Activated naive CD8-positive, alpha-beta T cell treated with anti-CD3 and anti-CD28 coated beads, Interleukin-2, amount 50 U/mL, for 24 hours (primary cell): ENCODE results near the gene ANKFN1.

Experiments
- ATAC-seq: fragments of 150-1000 bp; cut with Tn5 transposase; one replicate; pipeline ENCODE4 v1.10.0; 2021
- DNase-seq: peaks from one replicate; pipeline ENCODE4 v3.0.0; 2021
- H3K27ac Mint-ChIP-seq: one replicate; pipeline ENCODE4 v1.8.0; 2021; ENCODE audit warnings: mild to moderate bottlenecking, mixed read lengths
- H3K27me3 Mint-ChIP-seq: one replicate; pipeline ENCODE4 v1.8.0; 2021; ENCODE audit warnings: mixed read lengths
- H3K36me3 Mint-ChIP-seq: one replicate; pipeline ENCODE4 v1.8.0; 2021; ENCODE audit warnings: low read depth, mixed read lengths
- H3K4me1 Mint-ChIP-seq: one replicate; pipeline ENCODE4 v1.8.0; 2021; ENCODE audit warnings: mixed read lengths
- H3K4me3 Mint-ChIP-seq: one replicate; pipeline ENCODE4 v1.8.0; 2021; ENCODE audit warnings: mild to moderate bottlenecking, moderate library complexity, mixed read lengths
- H3K9me3 Mint-ChIP-seq: one replicate; pipeline ENCODE4 v1.8.0; 2021; ENCODE audit warnings: mixed read lengths

ANKFN1 gene

DNA sequence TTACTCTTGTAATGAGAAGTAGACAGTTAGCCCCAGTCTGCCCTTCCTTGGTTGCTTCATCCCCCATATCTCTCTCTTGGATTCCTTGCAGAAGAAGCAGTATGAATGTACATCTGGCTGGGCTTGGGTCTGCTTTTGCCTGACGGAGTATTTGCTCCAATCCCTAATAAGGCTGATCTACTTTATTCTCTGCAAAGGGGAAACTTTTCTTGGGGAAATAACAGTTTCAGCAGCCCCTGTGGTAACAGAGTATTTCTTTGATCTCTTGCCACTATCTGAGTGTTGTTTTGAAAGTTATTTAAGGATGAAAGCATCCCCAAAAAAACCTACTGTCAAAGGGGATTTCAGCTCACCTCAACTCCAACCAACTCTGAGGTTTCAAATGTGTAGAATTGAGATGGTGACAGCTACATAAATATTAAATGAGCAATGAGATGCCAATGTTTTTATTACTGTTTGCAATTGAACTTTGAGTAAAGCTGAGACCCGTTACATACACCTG lies 271.3 kb downstream of the ANKFN1 start:
- H3K9me3 Mint-ChIP-seq = no peaks in the 10 kb centered on the region
- DNase-seq = no peak
- ATAC-seq = peak; percentile 74
- H3K4me3 Mint-ChIP-seq = no peak overlapping the region
- H3K27ac Mint-ChIP-seq = no peak overlapping the region
- no peaks in the 10 kb centered on the region for H3K36me3 Mint-ChIP-seq
- H3K4me1 Mint-ChIP-seq = peaks cover 18% of the 10 kb centered on the region
- peaks cover 6% of the 10 kb centered on the region for H3K27me3 Mint-ChIP-seq

DNA sequence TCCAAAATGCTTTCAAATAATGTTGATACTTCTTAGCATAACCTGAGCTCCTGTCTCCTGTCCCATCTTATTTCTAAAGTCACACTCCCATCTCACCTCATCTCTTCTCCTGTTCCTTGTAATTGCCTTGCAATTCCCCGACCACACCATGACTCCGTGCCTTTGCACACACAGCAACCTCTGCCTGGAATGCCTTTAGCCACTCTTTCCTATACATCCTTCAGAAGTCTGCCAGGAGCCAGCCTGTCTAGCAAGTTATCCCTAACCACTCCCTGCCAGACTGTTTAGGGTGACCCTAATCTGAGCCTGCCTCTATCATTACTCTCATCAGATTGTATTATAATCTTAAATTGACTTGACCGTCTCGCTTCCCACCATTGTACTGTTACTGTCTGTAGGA lies 272.2 kb downstream of the ANKFN1 start:
- Mint-ChIP-seq H3K27ac (no peak overlapping the region), H3K4me1 (peaks cover 18% of the 10 kb centered on the region), H3K9me3 (no peaks in the 10 kb centered on the region), H3K4me3 (no peak overlapping the region), H3K27me3 (peaks cover 6% of the 10 kb centered on the region), H3K36me3 (no peaks in the 10 kb centered on the region)
- DNase-seq = no peak
- ATAC-seq = no peak

DNA sequence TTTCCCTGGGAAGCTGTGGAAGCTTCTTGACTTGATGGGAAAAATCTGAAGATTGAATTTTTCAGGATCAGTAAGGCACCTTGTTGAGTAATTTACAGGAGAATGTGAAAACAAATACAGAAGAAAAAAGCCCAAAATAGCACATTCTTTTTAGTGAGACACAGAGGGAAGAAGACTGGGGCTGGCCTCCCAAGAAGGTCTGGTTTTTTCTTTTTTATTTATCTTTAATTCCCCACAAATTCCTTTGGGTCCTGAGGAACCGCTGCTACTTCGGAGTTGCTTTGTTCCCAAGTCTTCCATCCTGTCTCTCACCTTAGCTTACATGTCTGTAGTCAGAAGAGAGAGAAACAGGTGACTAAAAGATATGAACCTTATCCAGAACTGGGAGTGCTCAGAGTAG lies 273.6 kb downstream of the ANKFN1 start:
- DNase-seq (no peak), ATAC-seq (no peak)
- peaks cover 6% of the 10 kb centered on the region for H3K27me3 Mint-ChIP-seq
- no peak overlapping the region for H3K4me3 Mint-ChIP-seq
- no peaks in the 10 kb centered on the region for H3K36me3 Mint-ChIP-seq
- H3K27ac Mint-ChIP-seq = no peak overlapping the region
- H3K4me1 Mint-ChIP-seq = peaks cover 18% of the 10 kb centered on the region
- no peaks in the 10 kb centered on the region for H3K9me3 Mint-ChIP-seq

DNA sequence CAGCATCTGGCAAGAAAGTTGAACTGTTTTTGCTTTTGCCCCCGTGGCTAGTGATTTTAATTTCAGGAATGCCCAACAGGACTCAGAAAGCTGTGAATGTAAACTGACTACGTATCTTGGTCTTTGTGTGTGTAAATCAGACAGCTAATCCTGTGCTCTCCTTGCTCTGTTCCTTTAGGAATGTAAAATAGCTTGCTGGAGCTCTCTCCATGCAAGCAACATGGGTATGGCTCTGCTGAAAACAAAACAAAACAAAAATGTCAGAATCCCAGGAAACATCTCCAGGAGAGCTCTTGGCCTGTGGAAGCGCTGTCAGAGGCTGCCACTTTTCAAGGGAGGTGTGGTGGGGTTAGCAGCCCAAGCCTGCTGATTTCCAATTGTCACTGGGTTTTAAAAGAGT lies 278.5 kb downstream of the ANKFN1 start:
- H3K9me3 Mint-ChIP-seq = no peaks in the 10 kb centered on the region

DNA sequence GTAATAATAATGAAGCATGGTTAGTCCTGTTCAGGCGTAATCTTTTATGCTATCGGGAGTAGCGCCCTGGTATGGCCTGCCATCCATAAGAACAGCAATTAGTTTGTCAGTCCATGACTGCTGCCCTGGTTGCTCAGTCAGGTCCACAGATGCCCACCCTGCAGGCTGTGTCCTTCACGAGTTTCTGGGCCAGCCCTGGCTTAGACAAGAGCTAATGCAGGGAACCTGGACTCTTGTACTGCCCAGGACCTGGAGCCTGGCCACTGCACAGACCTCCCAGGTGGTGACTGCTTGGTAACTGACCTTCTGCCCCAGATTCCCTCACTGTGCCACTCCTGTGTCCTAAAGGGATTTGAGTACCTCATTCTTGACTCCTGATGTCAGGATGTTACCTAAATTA lies 279.2 kb downstream of the ANKFN1 start:
- H3K4me1 Mint-ChIP-seq = no peaks in the 10 kb centered on the region
- H3K9me3 Mint-ChIP-seq = no peaks in the 10 kb centered on the region
- no peak overlapping the region for H3K27ac Mint-ChIP-seq
- H3K36me3 Mint-ChIP-seq = no peaks in the 10 kb centered on the region
- DNase-seq (no peak), ATAC-seq (no peak)
- peaks cover 2% of the 10 kb centered on the region for H3K27me3 Mint-ChIP-seq
- H3K4me3 Mint-ChIP-seq = no peak overlapping the region

More for the DNA sequence above, 278.5 kb downstream of the ANKFN1 start:
- ATAC-seq (no peak), DNase-seq (no peak)
- no peak overlapping the region for H3K27ac Mint-ChIP-seq
- peaks cover 2% of the 10 kb centered on the region for H3K27me3 Mint-ChIP-seq
- no peak overlapping the region for H3K4me3 Mint-ChIP-seq
- no peaks in the 10 kb centered on the region for H3K36me3 Mint-ChIP-seq
- H3K4me1 Mint-ChIP-seq = no peaks in the 10 kb centered on the region

DNA sequence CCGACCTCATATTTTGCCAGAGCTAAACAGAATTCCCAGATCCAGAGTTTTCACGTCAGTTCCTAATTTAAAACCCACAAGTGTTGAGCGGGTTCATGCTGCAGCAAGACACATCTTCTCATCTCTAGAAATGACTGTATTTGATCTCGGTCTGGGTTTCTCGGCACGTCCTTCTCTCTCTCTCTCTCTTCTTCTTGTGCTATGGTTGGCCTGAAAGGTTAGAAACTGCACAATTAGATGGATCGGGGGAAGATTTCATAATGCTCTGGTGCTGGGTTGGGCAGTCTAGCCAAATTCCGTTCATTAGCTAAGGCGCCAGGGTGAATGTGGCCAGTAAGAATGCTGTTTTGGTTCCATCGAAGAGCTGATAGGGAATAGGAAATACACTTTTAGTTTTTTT lies 281.3 kb downstream of the ANKFN1 start:
- Mint-ChIP-seq H3K36me3 (no peaks in the 10 kb centered on the region), H3K4me3 (no peak overlapping the region), H3K4me1 (no peaks in the 10 kb centered on the region), H3K9me3 (no peaks in the 10 kb centered on the region), H3K27ac (no peak overlapping the region), H3K27me3 (peaks cover 6% of the 10 kb centered on the region)
- no peak for ATAC-seq
- DNase-seq = no peak

DNA sequence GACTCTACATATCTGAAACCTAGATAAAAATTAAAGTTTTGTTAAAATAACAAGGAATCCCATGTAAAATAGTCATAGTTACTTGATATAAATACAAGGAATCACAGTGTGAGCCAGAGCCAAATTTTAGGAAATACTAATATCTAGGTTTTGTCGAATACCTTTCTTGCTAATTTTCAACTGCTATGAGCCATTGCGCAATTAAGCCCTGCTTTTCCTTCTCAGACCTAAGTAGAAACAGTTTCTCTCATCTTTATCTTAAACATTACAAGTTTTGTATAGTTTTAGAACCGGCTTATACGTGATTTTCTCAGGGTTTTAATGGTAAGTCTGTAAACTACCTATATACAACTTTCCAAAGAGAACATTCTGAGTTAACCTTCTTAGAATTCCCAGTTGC lies 282.9 kb downstream of the ANKFN1 start:
- Mint-ChIP-seq H3K4me1 (no peaks in the 10 kb centered on the region), H3K9me3 (no peaks in the 10 kb centered on the region), H3K36me3 (no peaks in the 10 kb centered on the region), H3K27me3 (peaks cover 7% of the 10 kb centered on the region), H3K27ac (no peak overlapping the region), H3K4me3 (no peak overlapping the region)
- no peak for DNase-seq
- no peak for ATAC-seq

DNA sequence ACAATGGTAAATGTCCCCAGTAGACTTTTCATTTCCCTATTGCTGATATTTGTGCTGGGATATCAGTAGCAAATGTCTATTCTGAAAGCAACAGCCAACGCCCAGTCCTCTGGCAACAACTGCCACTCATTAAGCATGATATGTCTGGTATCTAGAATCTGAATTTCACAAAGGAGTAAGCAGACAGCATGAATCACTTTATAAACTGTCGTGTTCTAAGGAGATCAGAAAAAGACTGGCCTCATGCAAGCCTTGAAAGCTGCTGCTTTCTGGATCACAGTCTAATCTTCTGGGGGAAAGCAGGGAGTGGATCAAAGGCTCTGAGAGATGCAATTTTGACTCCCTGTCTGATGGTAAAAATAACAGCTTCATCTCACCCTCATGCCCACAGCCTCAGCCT lies 287.1 kb downstream of the ANKFN1 start:
- H3K27ac Mint-ChIP-seq = no peak overlapping the region
- no peak overlapping the region for H3K4me3 Mint-ChIP-seq
- H3K9me3 Mint-ChIP-seq = no peaks in the 10 kb centered on the region
- peaks cover 12% of the 10 kb centered on the region for H3K27me3 Mint-ChIP-seq
- DNase-seq (no peak), ATAC-seq (no peak)
- no peaks in the 10 kb centered on the region for H3K36me3 Mint-ChIP-seq
- H3K4me1 Mint-ChIP-seq = no peaks in the 10 kb centered on the region

DNA sequence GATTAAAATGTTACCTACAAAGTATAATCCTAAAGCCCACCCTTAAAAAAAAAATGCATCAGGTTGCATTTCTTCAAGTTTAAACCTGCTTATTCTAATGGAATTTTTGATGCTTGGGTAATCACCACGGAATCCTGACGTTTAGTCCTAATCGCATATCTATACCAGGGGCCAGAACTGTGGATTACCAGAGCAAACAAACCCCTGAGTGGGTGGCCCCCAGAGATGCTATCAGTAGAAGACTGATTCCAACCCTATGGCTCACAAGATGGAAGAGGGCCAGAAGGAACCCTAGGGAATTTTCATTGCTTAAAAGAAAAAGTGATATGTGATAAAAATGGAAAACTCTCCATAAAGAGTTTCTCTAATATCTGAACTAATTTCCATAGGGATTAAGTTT lies 288.0 kb downstream of the ANKFN1 start:
- Mint-ChIP-seq H3K4me3 (no peak overlapping the region), H3K36me3 (no peaks in the 10 kb centered on the region), H3K4me1 (no peaks in the 10 kb centered on the region), H3K27me3 (peaks cover 12% of the 10 kb centered on the region), H3K27ac (no peak overlapping the region), H3K9me3 (no peaks in the 10 kb centered on the region)
- DNase-seq (no peak), ATAC-seq (no peak)

DNA sequence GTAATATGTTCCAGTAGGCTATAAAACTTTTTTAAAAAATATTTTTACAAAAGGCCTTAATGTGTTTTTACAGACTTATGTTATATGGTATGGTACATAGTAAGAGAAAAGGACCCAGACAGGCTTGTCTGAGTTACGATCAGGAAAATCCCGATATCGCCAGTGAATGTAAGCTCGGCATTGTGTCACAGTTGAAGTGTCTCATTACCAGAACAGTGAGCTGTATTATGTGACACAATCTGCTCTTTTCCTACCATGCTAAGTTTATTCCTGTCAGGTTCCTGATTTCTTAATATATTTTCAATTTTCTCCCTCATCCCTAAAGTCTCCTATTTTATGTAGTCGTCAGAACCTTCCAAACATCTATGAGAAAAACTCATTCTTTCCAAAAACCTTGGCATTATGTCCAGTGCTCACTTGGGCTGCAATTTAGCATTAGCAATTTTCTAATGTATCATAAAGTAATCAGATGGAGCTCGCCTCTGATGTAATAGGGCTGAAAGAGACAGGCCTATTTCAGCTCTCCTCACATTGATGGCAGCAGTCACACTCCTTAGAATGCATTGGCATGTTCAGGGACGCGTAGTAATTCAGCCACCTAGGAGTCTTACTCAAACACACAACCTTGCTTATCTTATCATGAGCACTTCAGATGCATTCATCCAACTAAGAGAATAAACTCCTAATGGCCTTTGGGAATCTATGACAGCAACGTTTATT lies 292.6 kb downstream of the ANKFN1 start:
- H3K9me3 Mint-ChIP-seq = no peaks in the 10 kb centered on the region
- no peak overlapping the region for H3K4me3 Mint-ChIP-seq
- DNase-seq = no peak
- H3K36me3 Mint-ChIP-seq = no peaks in the 10 kb centered on the region
- no peak overlapping the region for H3K27ac Mint-ChIP-seq
- no peak for ATAC-seq
- H3K27me3 Mint-ChIP-seq = peaks cover 8% of the 10 kb centered on the region
- no peaks in the 10 kb centered on the region for H3K4me1 Mint-ChIP-seq

DNA sequence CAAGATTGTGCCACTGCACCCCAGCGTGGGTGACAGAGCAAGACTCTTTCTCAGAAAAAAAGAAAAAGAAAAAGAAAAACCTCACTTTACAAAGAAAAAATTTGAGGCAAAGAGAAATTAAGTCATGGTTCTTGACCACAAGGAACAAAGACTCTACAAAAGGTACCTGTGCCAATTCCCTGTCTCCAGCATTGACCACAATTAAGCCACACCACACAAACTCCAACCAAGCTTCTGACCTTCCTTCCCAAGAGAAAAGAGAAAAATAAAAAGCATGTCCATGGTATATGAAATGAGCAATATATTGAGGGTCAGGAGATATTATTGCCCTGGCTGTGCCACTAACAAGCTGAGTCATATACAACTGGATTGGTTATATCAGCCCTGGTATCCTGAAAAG lies 293.9 kb downstream of the ANKFN1 start:
- H3K4me1 Mint-ChIP-seq = no peaks in the 10 kb centered on the region

DNA sequence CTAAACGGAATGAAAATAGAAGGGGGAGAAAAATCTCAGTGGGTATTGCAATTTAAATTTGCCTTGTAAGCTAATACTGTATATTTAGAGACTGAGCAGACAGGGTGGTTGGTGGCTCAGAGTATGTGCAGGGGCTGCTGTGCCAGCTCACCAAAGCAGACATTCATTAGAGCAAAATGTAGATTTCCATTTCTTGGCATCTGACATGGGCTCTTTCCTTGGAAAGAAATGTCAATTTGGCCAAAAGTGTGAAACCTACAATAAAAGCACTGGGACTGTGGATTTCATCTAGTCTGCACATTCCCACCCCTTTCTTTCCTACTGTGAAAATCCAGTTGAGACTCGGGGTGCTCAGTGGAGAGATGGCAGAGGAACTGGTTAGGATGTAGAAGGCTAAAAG lies 295.1 kb downstream of the ANKFN1 start:
- DNase-seq (no peak), ATAC-seq (no peak)
- Mint-ChIP-seq H3K27me3 (peaks cover 7% of the 10 kb centered on the region), H3K27ac (no peak overlapping the region), H3K9me3 (no peaks in the 10 kb centered on the region), H3K4me3 (no peak overlapping the region), H3K36me3 (no peaks in the 10 kb centered on the region), H3K4me1 (no peaks in the 10 kb centered on the region)

More for the DNA sequence above, 293.9 kb downstream of the ANKFN1 start:
- ATAC-seq = no peak
- no peak overlapping the region for H3K27ac Mint-ChIP-seq
- H3K27me3 Mint-ChIP-seq = peaks cover 11% of the 10 kb centered on the region
- H3K4me3 Mint-ChIP-seq = no peak overlapping the region
- H3K36me3 Mint-ChIP-seq = no peaks in the 10 kb centered on the region
- no peaks in the 10 kb centered on the region for H3K9me3 Mint-ChIP-seq
- DNase-seq = no peak

DNA sequence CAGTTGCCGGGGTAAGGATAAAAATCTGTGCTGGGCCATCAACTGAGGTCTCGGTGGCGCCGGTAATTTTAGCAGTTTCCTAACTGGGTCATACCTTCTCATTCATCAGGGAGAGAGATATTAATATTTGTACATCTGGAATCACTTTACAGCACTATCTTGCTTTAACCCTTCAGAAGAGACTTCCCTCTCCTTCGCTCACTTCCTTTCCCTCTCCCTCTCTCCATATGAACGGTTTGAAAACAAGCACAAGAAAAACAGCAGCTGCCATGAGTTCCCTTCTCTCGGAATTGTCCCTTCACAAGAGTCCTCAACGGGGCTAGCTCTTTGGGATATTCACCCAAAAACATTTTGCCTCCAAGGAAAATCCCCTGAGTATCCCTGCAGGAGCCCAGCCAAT lies 295.9 kb downstream of the ANKFN1 start:
- no peak for ATAC-seq
- Mint-ChIP-seq H3K4me3 (no peak overlapping the region), H3K27ac (no peak overlapping the region), H3K4me1 (no peaks in the 10 kb centered on the region), H3K27me3 (peaks cover 10% of the 10 kb centered on the region), H3K36me3 (no peaks in the 10 kb centered on the region), H3K9me3 (no peaks in the 10 kb centered on the region)
- DNase-seq = no peak

DNA sequence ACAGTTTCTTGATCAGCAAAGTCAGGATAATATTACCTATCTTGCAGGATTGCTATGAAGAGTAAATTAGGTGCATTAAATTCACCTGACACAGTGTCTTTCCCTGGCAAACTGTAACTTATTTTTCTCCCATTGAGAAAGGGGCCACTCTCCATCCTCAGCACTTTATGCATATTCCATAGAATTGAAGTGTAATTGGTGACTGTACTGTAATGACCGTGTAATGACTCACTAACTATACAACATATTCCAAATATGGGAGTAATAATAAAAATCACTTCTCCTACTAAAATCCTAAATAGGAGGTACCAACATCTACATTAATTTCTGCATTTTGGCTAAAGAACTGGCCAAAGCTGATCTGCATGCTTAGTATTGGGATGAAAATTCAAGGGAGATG lies 298.4 kb downstream of the ANKFN1 start:
- no peaks in the 10 kb centered on the region for H3K36me3 Mint-ChIP-seq
- no peak overlapping the region for H3K4me3 Mint-ChIP-seq
- DNase-seq (no peak), ATAC-seq (no peak)
- H3K27ac Mint-ChIP-seq = no peak overlapping the region
- H3K4me1 Mint-ChIP-seq = no peaks in the 10 kb centered on the region
- H3K9me3 Mint-ChIP-seq = no peaks in the 10 kb centered on the region
- peaks cover 10% of the 10 kb centered on the region for H3K27me3 Mint-ChIP-seq

DNA sequence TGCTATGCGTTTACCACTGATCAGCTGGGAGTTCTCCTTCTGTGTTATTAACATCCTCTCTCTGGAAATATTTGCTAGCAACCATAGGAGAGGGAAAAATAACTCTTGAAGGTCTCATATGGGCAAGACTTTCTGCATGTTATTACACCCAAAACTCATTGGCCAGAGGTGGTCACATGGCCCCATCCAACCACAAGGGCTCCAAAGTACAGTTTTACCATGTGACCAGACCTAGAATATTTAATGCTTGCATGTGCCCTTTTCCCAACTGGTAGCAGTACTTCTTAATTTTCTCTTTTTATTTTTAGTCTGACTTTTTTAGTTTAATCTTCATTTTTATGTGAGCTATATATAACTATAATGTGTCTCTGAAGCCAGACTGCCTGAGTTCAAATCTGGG lies 299.2 kb downstream of the ANKFN1 start:
- ATAC-seq (no peak), DNase-seq (no peak)
- H3K27ac Mint-ChIP-seq = no peak overlapping the region
- H3K4me3 Mint-ChIP-seq = no peak overlapping the region
- H3K27me3 Mint-ChIP-seq = peaks cover 10% of the 10 kb centered on the region
- H3K4me1 Mint-ChIP-seq = no peaks in the 10 kb centered on the region
- H3K9me3 Mint-ChIP-seq = no peaks in the 10 kb centered on the region
- H3K36me3 Mint-ChIP-seq = no peaks in the 10 kb centered on the region

DNA sequence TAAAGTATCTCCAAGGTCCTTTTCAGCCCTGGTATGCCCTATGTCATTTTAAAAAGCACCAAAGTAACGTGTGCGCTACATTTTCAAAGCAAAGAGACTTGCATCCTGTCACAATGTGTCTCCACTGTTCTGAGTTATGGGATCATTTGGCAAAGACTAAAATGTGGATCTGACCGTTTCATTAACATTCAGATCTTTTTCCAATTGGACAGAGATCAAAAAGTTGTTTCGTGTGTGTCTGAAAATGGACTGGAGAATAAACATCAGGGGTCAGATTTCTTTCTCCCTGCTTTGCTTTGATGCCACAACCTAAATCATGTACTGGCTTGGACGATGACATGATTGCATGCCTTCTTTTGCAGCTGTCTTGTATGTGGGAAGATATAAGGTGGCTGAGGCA lies 304.2 kb downstream of the ANKFN1 start:
- Mint-ChIP-seq H3K36me3 (no peaks in the 10 kb centered on the region), H3K27ac (no peak overlapping the region), H3K4me3 (no peak overlapping the region), H3K4me1 (no peaks in the 10 kb centered on the region), H3K27me3 (peaks cover 12% of the 10 kb centered on the region), H3K9me3 (no peaks in the 10 kb centered on the region)
- no peak for DNase-seq
- no peak for ATAC-seq
